DMS114 treated with DMSO at 0.1 percent for 48 hours (cell line): Measurements from ENCODE around the gene TFAP2A.

ENCODE experiments used
- DNase-seq: peaks from one replicate; lab custom pipeline; 2025; ENCODE audit not compliant: unreplicated experiment; lab: John Stamatoyannopoulos, UW

TFAP2A gene

GRCh38 chr6:10426781-10427279 lies 12.0 kb upstream of the TFAP2A start:
- DNase-seq = peak; percentile 61

GRCh38 chr6:10425975-10426780 lies 11.3 kb upstream of the TFAP2A start:
- peak; percentile 64 for DNase-seq

GRCh38 chr6:10425176-10425974 lies 10.5 kb upstream of the TFAP2A start:
- no peak for DNase-seq

GRCh38 chr6:10424040-10424439 lies 9.2 kb upstream of the TFAP2A start:
- no peak for DNase-seq

- DNase-seq = no peak
Measured at GRCh38 chr6:10422737-10423034, 7.8 kb upstream of the TFAP2A start.

GRCh38 chr6:10421921-10422736 lies 7.3 kb upstream of the TFAP2A start:
- no peak for DNase-seq

GRCh38 chr6:10421158-10421920 lies 6.5 kb upstream of the TFAP2A start:
- no peak for DNase-seq

- DNase-seq = no peak
Measured at GRCh38 chr6:10420546-10421157, 5.8 kb upstream of the TFAP2A start.

GRCh38 chr6:10419749-10420545 lies 5.1 kb upstream of the TFAP2A start:
- no peak for DNase-seq

GRCh38 chr6:10418862-10419748 lies 4.2 kb upstream of the TFAP2A start:
- no peak for DNase-seq

- no peak for DNase-seq
Measured at GRCh38 chr6:10418361-10418861, 3.5 kb upstream of the TFAP2A start.

- DNase-seq = no peak
Measured at GRCh38 chr6:10417681-10418104, 2.8 kb upstream of the TFAP2A start.

GRCh38 chr6:10416863-10417641 lies 2.2 kb upstream of the TFAP2A start:
- no peak for DNase-seq

GRCh38 chr6:10416516-10416862 lies 1.6 kb upstream of the TFAP2A start:
- DNase-seq = no peak

- no peak for DNase-seq
Measured at GRCh38 chr6:10415617-10416480, 975 bp upstream of the TFAP2A start.

- peak; percentile 54 for DNase-seq
Measured at GRCh38 chr6:10413850-10414738, 780 bp downstream of the TFAP2A start.
